ENCODE results near the gene HSDL1. TPM values are rescaled to one million over a fixed set of nuclear protein-coding genes. Genes with fewer than 3 reads are reported as not detected.
A peak's percentile ranks its signal among the peaks of the same experiment; 100 is the strongest.
"Not testable (repeated sequence)": the region's sequence is repeated elsewhere in the genome, so short reads cannot be mapped to it uniquely, and the experiment has no call there.

The HSDL1 gene
- total RNA-seq, 1 donor from 2014 or later, result 24.9 TPM

- DNase-seq (ENCODE audit: low read depth in 2 of 2), result peak; percentile 65 to 74
Observed at GRCh38 chr16:84138824-84139627, 6.0 kb downstream of the HSDL1 start.

- DNase-seq (ENCODE audit: low read depth in 2 of 2), result no peak
Observed at GRCh38 chr16:84138500-84138823, 6.5 kb downstream of the HSDL1 start.

GRCh38 chr16:84137769-84138357 is 7.1 kb downstream of the HSDL1 start:
- no peak for DNase-seq (ENCODE audit: low read depth in 2 of 2)

GRCh38 chr16:84137287-84137686 is 7.7 kb downstream of the HSDL1 start:
- DNase-seq (ENCODE audit: low read depth in 2 of 2), result no peak

GRCh38 chr16:84136331-84137125 is 8.4 kb downstream of the HSDL1 start:
- DNase-seq (ENCODE audit: low read depth in 2 of 2), result no peak

- no peak for DNase-seq (ENCODE audit: low read depth in 2 of 2)
Observed at GRCh38 chr16:84132527-84133285, 12.3 kb downstream of the HSDL1 start.

GRCh38 chr16:84131117-84131516 is 13.9 kb downstream of the HSDL1 start:
- no peak for DNase-seq (ENCODE audit: low read depth in 2 of 2)

- DNase-seq (ENCODE audit: low read depth in 2 of 2), result no peak
Observed at GRCh38 chr16:84124257-84125073, 20.5 kb downstream of the HSDL1 start.

- DNase-seq (ENCODE audit: low read depth in 2 of 2), result no peak
Observed at GRCh38 chr16:84121007-84121406, 24.0 kb downstream of the HSDL1 start.

GRCh38 chr16:84120023-84120422 is 25.0 kb downstream of the HSDL1 start:
- no peak for DNase-seq (ENCODE audit: low read depth in 2 of 2)

- DNase-seq (ENCODE audit: low read depth in 2 of 2), result no peak
Observed at GRCh38 chr16:84119368-84119767, 25.6 kb downstream of the HSDL1 start.

GRCh38 chr16:84118315-84118714 is 26.7 kb downstream of the HSDL1 start:
- DNase-seq (ENCODE audit: low read depth in 2 of 2), result not testable (repeated sequence)

GRCh38 chr16:84117494-84117843 is 27.5 kb downstream of the HSDL1 start:
- no peak for DNase-seq (ENCODE audit: low read depth in 2 of 2)

- peak; percentile 93 to 98 for DNase-seq (ENCODE audit: low read depth in 2 of 2)
Observed at GRCh38 chr16:84116720-84117493, 28.1 kb downstream of the HSDL1 start, which contains the start of gene MBTPS1. MBTPS1 (minus strand) TSS chr16:84116942; CDS start chr16:84101783, 15,159 bp downstream.

GRCh38 chr16:84115919-84116719 is 28.9 kb downstream of the HSDL1 start:
- peak in 1 of 2 donors; percentile 49 for DNase-seq (ENCODE audit: low read depth in 2 of 2)

GRCh38 chr16:84111949-84112348 is 33.0 kb downstream of the HSDL1 start:
- DNase-seq (ENCODE audit: low read depth in 2 of 2), result not testable (repeated sequence)

GRCh38 chr16:84111525-84111924 is 33.5 kb downstream of the HSDL1 start:
- no peak for DNase-seq (ENCODE audit: low read depth in 2 of 2)

GRCh38 chr16:84110527-84110926 is 34.5 kb downstream of the HSDL1 start:
- no peak for DNase-seq (ENCODE audit: low read depth in 2 of 2)
